AML-193 (cell line): Measurements from ENCODE around the gene TEX26.

Experiments used
- DNase-seq, 2 experiments: peaks; one replicate each; lab custom pipeline; 2025; lab: John Stamatoyannopoulos, UW

Gene TEX26

GRCh38 chr13:30932481-30933353 is at the start of gene TEX26:
TEX26 (plus strand) TSS chr13:30932656; CDS start chr13:30932716, 60 bp downstream.
- DNase-seq: no peak

- DNase-seq: no peak
These were observed 49.3 kb upstream of the TEX26 start for GRCh38 chr13:30882996-30883766.

GRCh38 chr13:30884543-30884942 is 47.9 kb upstream of the TEX26 start:
- no peak for DNase-seq

- DNase-seq: no peak
These were observed 43.2 kb upstream of the TEX26 start for GRCh38 chr13:30889196-30889690.

GRCh38 chr13:30892966-30893365 is 39.5 kb upstream of the TEX26 start:
- no peak for DNase-seq

GRCh38 chr13:30895773-30896172 is 36.7 kb upstream of the TEX26 start:
- no peak for DNase-seq

GRCh38 chr13:30898070-30898469 is 34.4 kb upstream of the TEX26 start:
- no peak for DNase-seq

- no peak for DNase-seq
These were observed 33.7 kb upstream of the TEX26 start for GRCh38 chr13:30898678-30899241.

GRCh38 chr13:30900436-30900835 is 32.0 kb upstream of the TEX26 start:
- DNase-seq: no peak

GRCh38 chr13:30900952-30901749 is 31.3 kb upstream of the TEX26 start:
- no peak for DNase-seq

GRCh38 chr13:30904043-30904442 is 28.4 kb upstream of the TEX26 start:
- no peak for DNase-seq

- DNase-seq: no peak
These were observed 26.5 kb upstream of the TEX26 start, which contains the start of gene MEDAG for GRCh38 chr13:30905932-30906383. MEDAG (plus strand) TSS chr13:30906271; CDS start chr13:30906516, 245 bp downstream.

GRCh38 chr13:30906411-30907051 is 25.9 kb upstream of the TEX26 start:
- DNase-seq: no peak

GRCh38 chr13:30907121-30907861 is 25.2 kb upstream of the TEX26 start:
- no peak for DNase-seq

- no peak for DNase-seq
These were observed 24.0 kb upstream of the TEX26 start for GRCh38 chr13:30908416-30908980.

GRCh38 chr13:30910676-30911075 is 21.8 kb upstream of the TEX26 start:
- DNase-seq: no peak

GRCh38 chr13:30915691-30916541 is 16.5 kb upstream of the TEX26 start:
- no peak for DNase-seq

- no peak for DNase-seq
These were observed 15.5 kb upstream of the TEX26 start for GRCh38 chr13:30916991-30917390.
